WTC11 (cell line): ENCODE measurements around the gene NHS.

Source experiments
- IRF2 ChIP-seq: sonication (generic); formaldehyde crosslinking; IDR thresholded peaks from 2 replicates; pipeline ENCODE4 v1.8.0; 2022; ENCODE audit warnings: low read depth, missing genetic modification reagents, borderline replicate concordance
- JUN ChIP-seq: sonication (generic); formaldehyde crosslinking; IDR thresholded peaks from 2 replicates; pipeline ENCODE4 v1.8.0; 2023; ENCODE audit warnings: mild to moderate bottlenecking, missing genetic modification reagents
- KAT7 ChIP-seq: sonication (generic); formaldehyde crosslinking; IDR thresholded peaks from 2 replicates; pipeline ENCODE4 v1.8.1; 2023; ENCODE audit warnings: missing genetic modification reagents, mild to moderate bottlenecking, borderline replicate concordance
- NR3C1 ChIP-seq: sonication (generic); formaldehyde crosslinking; conservative IDR thresholded peaks from 2 replicates; pipeline ENCODE4 v1.8.1; 2023; ENCODE audit warnings: low read depth, mild to moderate bottlenecking, missing genetic modification reagents
- RELA ChIP-seq: sonication (generic); formaldehyde crosslinking; IDR thresholded peaks from 2 replicates; pipeline ENCODE4 v1.8.1; 2022; ENCODE audit warnings: missing genetic modification reagents, mild to moderate bottlenecking, borderline replicate concordance
- SMAD4 ChIP-seq: sonication (generic); formaldehyde crosslinking; IDR thresholded peaks from 2 replicates; pipeline ENCODE4 v1.8.0; 2022; ENCODE audit warnings: mild to moderate bottlenecking, missing genetic modification reagents
- SP1 ChIP-seq: sonication (generic); formaldehyde crosslinking; conservative IDR thresholded peaks from 2 replicates; pipeline ENCODE4 v1.8.1; 2022; ENCODE audit warnings: missing genetic modification reagents
- ZBTB21 ChIP-seq: sonication (generic); formaldehyde crosslinking; IDR thresholded peaks from 2 replicates; pipeline ENCODE4 v1.8.1; 2023; ENCODE audit warnings: mild to moderate bottlenecking, missing genetic modification reagents, borderline replicate concordance
- ZNF121 ChIP-seq: sonication (generic); formaldehyde crosslinking; IDR thresholded peaks from 2 replicates; pipeline ENCODE4 v1.8.0; 2023; ENCODE audit warnings: missing genetic modification reagents
- TF ChIP-seq, protein P1 (sequence below): fragments of 200-600 bp; IDR thresholded peaks from 2 replicates; pipeline ENCODE4 v1.8.0; 2022; ENCODE audit warnings: antibody characterized with exemption
- TF ChIP-seq, protein P2 (sequence below): sonication (generic); formaldehyde crosslinking; IDR thresholded peaks from 2 replicates; pipeline ENCODE4 v1.8.1; 2022; ENCODE audit warnings: mild to moderate bottlenecking, missing genetic modification reagents, moderate library complexity, borderline replicate concordance
- TF ChIP-seq, protein P3 (sequence below): sonication (generic); formaldehyde crosslinking; IDR thresholded peaks from 2 replicates; pipeline ENCODE4 v1.8.0; 2022; ENCODE audit warnings: mild to moderate bottlenecking, missing genetic modification reagents

DNA sequence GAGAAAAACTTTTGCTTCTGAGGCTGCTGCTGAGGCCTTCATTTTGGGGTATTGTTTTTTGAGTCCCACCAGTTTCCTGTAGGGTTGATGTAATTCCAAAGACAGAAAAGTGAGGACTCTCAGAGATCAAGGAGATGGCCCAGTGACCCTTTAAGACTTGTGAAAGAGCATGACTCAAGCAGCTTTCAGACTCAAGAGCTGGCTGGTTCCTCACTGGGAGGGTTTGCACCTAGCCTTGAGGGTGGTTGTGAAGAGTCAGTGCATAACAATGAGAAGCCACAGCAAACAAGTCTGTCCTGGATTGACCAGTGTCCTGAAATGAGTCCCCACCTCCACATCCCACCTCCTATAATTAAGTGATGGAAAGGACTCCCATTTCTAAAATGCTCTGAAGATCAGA is 89.2 kb downstream of the NHS start:
- TF ChIP-seq, protein P1, sequence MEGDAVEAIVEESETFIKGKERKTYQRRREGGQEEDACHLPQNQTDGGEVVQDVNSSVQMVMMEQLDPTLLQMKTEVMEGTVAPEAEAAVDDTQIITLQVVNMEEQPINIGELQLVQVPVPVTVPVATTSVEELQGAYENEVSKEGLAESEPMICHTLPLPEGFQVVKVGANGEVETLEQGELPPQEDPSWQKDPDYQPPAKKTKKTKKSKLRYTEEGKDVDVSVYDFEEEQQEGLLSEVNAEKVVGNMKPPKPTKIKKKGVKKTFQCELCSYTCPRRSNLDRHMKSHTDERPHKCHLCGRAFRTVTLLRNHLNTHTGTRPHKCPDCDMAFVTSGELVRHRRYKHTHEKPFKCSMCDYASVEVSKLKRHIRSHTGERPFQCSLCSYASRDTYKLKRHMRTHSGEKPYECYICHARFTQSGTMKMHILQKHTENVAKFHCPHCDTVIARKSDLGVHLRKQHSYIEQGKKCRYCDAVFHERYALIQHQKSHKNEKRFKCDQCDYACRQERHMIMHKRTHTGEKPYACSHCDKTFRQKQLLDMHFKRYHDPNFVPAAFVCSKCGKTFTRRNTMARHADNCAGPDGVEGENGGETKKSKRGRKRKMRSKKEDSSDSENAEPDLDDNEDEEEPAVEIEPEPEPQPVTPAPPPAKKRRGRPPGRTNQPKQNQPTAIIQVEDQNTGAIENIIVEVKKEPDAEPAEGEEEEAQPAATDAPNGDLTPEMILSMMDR, result no peak
- no peak for TF ChIP-seq NR3C1 (CRISPR knock-in tag)
- TF ChIP-seq, protein P2, sequence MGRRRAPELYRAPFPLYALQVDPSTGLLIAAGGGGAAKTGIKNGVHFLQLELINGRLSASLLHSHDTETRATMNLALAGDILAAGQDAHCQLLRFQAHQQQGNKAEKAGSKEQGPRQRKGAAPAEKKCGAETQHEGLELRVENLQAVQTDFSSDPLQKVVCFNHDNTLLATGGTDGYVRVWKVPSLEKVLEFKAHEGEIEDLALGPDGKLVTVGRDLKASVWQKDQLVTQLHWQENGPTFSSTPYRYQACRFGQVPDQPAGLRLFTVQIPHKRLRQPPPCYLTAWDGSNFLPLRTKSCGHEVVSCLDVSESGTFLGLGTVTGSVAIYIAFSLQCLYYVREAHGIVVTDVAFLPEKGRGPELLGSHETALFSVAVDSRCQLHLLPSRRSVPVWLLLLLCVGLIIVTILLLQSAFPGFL, result no peak
- no peak for TF ChIP-seq JUN (CRISPR knock-in tag)
- TF ChIP-seq SMAD4 (CRISPR knock-in tag), result no peak
- no peak for TF ChIP-seq ZNF121
- TF ChIP-seq KAT7 (CRISPR knock-in tag), result no peak
- no peak for TF ChIP-seq RELA (CRISPR knock-in tag)
- no peak for TF ChIP-seq IRF2 (CRISPR knock-in tag)
- TF ChIP-seq SP1 (CRISPR knock-in tag), result no peak
- TF ChIP-seq, protein P3, sequence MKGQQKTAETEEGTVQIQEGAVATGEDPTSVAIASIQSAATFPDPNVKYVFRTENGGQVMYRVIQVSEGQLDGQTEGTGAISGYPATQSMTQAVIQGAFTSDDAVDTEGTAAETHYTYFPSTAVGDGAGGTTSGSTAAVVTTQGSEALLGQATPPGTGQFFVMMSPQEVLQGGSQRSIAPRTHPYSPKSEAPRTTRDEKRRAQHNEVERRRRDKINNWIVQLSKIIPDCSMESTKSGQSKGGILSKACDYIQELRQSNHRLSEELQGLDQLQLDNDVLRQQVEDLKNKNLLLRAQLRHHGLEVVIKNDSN (CRISPR knock-in tag), result no peak
- TF ChIP-seq ZBTB21 (CRISPR knock-in tag), result no peak
